Brain microvascular endothelial cell (primary cell): Measurements from ENCODE around the gene GPR35.

Source experiments
- DNase-seq: peaks from one replicate; pipeline ENCODE4 v3.0.0-alpha.2; 2020
- H3K27ac ChIP-seq: fragments of 250-450 bp; sonication (Bioruptor Pico); 2 replicates; pipeline ENCODE4 v1.5.1; 2020; ENCODE audit warnings: mild to moderate bottlenecking, moderate library complexity
- H3K27me3 ChIP-seq: fragments of 250-450 bp; sonication (Bioruptor Pico); replicated peaks from 2 replicates; pipeline ENCODE4 v1.5.1; 2020; ENCODE audit warnings: mild to moderate bottlenecking
- H3K36me3 ChIP-seq: fragments of 250-450 bp; sonication (Bioruptor Pico); replicated peaks from 2 replicates; pipeline ENCODE4 v1.5.1; 2020; ENCODE audit warnings: mild to moderate bottlenecking
- H3K4me3 ChIP-seq: 2 replicates; pipeline ENCODE4 v1.5.1; 2011; ENCODE audit warnings: low read depth, mild to moderate bottlenecking, control low read depth, low read length, moderate library complexity
- CTCF ChIP-seq: IDR thresholded peaks from 2 replicates; pipeline ENCODE4 v1.5.1; 2011; ENCODE audit warnings: low read depth, mild to moderate bottlenecking, moderate library complexity, low read length, control low read depth, inconsistent platforms; ENCODE audit errors: missing control alignments
- in situ Hi-C: cut with HindIII; loops from 2 replicates; pipeline ENCODE4 v1.10.0; 2017; ENCODE audit warnings: low sequenced_read_pairs, low pct_ligation_motif_present

The GPR35 gene

GRCh38 chr2:240639566-240639965 is 14.3 kb downstream of the GPR35 start:
- in situ Hi-C loops: no loop called here
- no peak for DNase-seq
- H3K27ac ChIP-seq: no peak overlapping the region
- no peak overlapping the region for H3K4me3 ChIP-seq
- H3K27me3 ChIP-seq: no peaks in the 10 kb centered on the region
- no peaks in the 10 kb centered on the region for H3K36me3 ChIP-seq
- TF ChIP-seq CTCF: no peak

- Histone ChIP-seq H3K27ac (no peak overlapping the region), H3K27me3 (peaks cover 2% of the 10 kb centered on the region), H3K4me3 (no peak overlapping the region), H3K36me3 (no peaks in the 10 kb centered on the region)
- DNase-seq: no peak
- in situ Hi-C loops: no loop called here
- TF ChIP-seq CTCF: peak; percentile 57
Observed at GRCh38 chr2:240640939-240641338, 15.7 kb downstream of the GPR35 start.

- in situ Hi-C loops: no loop called here
- Histone ChIP-seq H3K36me3 (no peaks in the 10 kb centered on the region), H3K27me3 (peaks cover 14% of the 10 kb centered on the region), H3K27ac (no peak overlapping the region), H3K4me3 (no peak overlapping the region)
- TF ChIP-seq CTCF: no peak
- DNase-seq: no peak
Observed at GRCh38 chr2:240642061-240642805, 17.0 kb downstream of the GPR35 start.

- Histone ChIP-seq H3K4me3 (no peak overlapping the region), H3K27ac (no peak overlapping the region), H3K27me3 (peaks cover 18% of the 10 kb centered on the region), H3K36me3 (no peaks in the 10 kb centered on the region)
- no peak for TF ChIP-seq CTCF
- DNase-seq: no peak
- in situ Hi-C loops: no loop called here
Observed at GRCh38 chr2:240642806-240643092, 17.5 kb downstream of the GPR35 start.

GRCh38 chr2:240643093-240643810 is 18.0 kb downstream of the GPR35 start:
- in situ Hi-C loops: no loop called here
- Histone ChIP-seq H3K27ac (no peak overlapping the region), H3K36me3 (no peaks in the 10 kb centered on the region), H3K4me3 (no peak overlapping the region), H3K27me3 (peaks cover 23% of the 10 kb centered on the region)
- TF ChIP-seq CTCF: no peak
- no peak for DNase-seq
